H7 (cell line): ENCODE data around the gene MAGEF1. TPM values are rescaled to one million over a fixed set of nuclear protein-coding genes. Genes with fewer than 3 reads are reported as not detected.
A peak's percentile ranks its signal among the peaks of the same experiment; 100 is the strongest.

Source experiments
- DNase-seq: peaks from one replicate; pipeline ENCODE4 v3.0.0; 2012
- H3K27me3 ChIP-seq: 2 replicates; pipeline ENCODE4 v1.6.0; 2011; ENCODE audit warnings: mild to moderate bottlenecking, low read length; ENCODE audit not compliant: control insufficient read depth, insufficient read depth
- H3K36me3 ChIP-seq: replicated peaks from 2 replicates; pipeline ENCODE4 v1.5.1; 2011; ENCODE audit warnings: low read length; ENCODE audit not compliant: control insufficient read depth, insufficient read depth
- H3K4me3 ChIP-seq: 2 replicates; pipeline ENCODE4 v1.5.1; 2011; ENCODE audit warnings: low read depth, mild to moderate bottlenecking, control low read depth, low read length, moderate library complexity; ENCODE audit not compliant: insufficient read depth
- total RNA-seq: library from RNA; depleted of rRNA; stranded (reverse); fragments of >200 nt; shearing (Covaris generic); gene quantifications from 2 replicates; pipeline ENCODE4 v1.2.3, GENCODE V29; 2014

The MAGEF1 gene
- total RNA-seq, 1 experiment from 2014 or later = 59.8 TPM

DNA sequence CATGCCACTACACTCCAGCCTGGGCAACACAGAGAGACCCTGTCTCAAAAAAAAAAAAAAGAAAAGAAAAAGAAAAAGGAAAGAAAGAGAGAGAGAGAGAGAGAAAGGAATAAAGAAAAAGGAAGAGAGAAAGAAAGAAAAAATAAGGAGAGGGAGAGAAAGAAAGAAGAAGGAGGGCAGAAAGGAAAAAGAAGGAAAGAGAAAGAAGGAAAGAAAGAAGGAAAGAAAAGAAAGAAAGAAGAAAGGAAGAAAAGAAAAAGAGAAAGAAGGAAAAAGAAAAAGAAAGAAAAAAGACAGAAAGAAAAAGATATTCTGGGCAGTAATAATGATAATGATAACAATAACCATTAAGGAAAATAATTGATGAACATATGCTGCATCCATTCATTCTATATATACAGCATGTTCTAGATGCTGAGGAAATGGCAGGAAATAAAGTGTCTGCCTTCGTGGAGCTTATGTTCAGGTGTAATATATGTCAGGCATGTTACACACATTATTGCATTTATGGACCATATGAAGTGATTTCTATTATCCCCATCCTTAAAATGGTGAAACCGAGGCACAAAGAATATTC is 37.4 kb upstream of the MAGEF1 start:
- Histone ChIP-seq H3K36me3 (no peaks in the 10 kb centered on the region), H3K4me3 (no peak overlapping the region), H3K27me3 (no peaks in the 10 kb centered on the region; the same call in 1 of the 2 replicates)
- DNase-seq = no peak

DNA sequence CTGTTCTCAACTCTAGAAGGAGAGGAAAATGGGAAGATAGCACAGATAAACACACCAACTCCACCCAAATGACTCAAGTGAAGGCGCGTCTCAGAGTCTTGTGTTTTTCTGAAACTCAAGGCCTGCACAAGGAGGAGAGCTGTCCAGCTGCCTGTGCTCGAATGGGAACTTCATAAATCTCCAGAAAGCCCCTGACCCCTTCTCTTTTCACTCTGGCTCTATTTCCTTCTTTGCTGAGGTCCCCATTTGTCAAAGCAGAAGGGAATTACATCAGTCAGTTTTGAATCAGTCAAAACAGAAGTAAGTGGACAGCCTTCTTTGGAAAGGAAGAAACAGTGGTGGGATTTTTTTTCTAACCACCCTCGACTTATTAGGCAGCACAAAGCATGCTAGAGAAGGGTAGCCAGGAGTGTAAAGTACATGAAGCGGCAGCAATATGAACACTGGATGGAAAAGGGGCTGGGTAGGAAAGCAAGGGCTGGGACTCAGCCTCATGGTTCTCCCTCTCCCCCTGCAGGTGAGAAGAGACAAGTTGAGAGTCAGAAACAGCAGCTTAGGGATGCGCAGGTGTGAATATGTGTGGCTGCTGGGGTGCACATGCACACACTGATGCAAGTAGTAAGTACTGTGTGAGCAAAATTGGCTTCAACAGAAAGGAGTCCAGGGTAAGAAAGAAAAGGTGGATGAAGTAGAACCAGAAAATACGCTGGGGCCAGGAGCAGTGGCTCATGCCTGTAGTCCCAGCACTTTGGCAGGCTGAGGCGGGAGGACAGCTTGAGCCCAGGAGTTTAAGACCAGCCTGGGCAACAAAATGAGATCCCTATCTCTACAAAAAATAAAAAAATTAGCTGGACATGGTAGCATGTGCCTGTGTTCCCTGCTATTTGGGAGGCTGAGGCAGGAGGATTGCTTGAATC is 36.6 kb upstream of the MAGEF1 start:
- Histone ChIP-seq H3K36me3 (no peaks in the 10 kb centered on the region), H3K27me3 (no peaks in the 10 kb centered on the region; the same call in 1 of the 2 replicates), H3K4me3 (no peak overlapping the region)
- peak; percentile 82 for DNase-seq

DNA sequence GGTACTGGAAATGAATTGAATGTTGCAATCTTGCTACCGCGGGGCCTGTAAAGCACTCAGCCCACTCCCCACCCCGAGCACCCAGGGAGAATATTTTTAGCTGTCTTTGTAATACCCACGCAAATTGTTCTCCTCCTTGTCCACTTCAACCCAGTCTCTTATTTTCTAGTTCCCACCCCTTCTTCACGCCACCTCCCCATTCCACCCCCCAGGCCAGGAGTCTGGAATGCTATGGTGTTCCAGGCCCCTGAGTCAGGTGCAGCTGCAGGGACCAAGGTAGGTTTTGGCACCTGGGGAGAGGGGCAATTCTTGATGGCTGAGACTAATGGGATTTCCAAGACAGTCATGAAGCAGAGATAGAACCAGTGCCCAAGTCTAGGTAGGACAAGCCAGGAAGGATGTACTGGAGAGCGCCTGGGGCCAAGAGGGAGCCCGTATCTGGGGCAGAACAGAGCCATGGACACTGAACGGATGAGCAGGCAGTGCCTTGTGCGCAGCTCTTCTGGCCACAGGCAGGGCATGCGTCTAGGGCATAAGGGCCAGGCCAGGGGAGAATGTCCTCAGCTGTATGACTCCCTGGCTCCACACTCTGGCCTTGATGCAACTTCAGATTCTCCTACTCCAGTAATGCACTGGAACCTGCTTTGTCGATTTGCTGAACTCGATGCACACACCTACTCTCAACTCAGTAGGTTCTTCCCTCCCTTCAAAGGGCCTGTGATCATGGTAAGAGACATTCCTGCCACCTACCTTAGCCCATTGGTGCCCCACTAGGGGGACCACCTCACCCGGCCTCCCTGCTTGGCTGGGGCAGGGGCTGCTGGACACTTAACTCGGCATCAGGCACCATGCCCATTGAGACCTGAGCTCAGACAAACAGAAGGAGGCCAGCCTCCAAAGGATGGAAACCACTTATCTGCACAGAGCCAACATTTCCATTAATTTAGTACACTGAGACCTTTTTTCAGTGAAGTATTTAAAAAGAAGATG is 34.6 kb upstream of the MAGEF1 start:
- Histone ChIP-seq H3K4me3 (no peak overlapping the region), H3K27me3 (no peaks in the 10 kb centered on the region; the same call in 1 of the 2 replicates), H3K36me3 (no peaks in the 10 kb centered on the region)
- DNase-seq = peak; percentile 47

DNA sequence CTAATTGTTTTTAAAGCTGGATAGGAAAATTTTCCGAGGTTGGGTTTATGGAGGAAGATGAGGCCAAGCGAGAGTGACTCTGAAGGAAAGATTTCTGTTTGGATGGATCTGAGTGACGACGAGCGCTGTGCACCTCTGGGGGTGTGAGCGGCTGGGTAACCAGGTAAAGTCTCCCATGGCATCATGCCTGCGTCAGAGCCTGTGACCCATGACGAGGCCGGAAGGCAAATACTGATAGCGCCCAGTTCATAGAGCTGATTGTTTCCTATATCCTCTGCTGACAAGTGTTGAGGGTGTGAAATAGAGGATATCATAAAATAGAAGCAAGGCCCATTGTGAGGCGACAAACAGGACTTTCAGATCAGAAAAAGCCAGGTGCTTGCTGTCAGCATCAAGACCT is 33.7 kb upstream of the MAGEF1 start:
- no peak for DNase-seq
- H3K36me3 ChIP-seq = no peaks in the 10 kb centered on the region

DNA sequence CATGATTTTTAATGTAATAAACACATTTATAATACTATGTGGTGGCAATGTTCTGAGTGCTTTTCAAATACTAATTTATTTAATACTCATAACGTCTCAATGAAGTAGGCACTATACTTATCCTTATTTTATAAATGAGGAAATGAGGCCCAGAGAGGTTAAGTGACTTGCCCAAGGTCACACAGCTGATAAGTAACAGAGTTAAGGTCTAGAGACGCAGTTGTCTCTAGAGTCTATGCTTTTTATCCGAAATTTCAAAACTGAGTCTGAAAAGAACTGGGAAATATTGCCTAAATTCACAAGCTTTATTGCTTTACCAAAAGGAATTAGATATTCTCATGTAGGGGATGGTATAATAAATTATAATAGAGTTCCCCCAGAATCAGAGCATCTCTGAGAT is 31.4 kb upstream of the MAGEF1 start:
- H3K4me3 ChIP-seq = no peak overlapping the region

More for the DNA sequence above, 33.7 kb upstream of the MAGEF1 start:
- no peak overlapping the region for H3K4me3 ChIP-seq
- no peaks in the 10 kb centered on the region; the same call in 1 of the 2 replicates for H3K27me3 ChIP-seq

DNA sequence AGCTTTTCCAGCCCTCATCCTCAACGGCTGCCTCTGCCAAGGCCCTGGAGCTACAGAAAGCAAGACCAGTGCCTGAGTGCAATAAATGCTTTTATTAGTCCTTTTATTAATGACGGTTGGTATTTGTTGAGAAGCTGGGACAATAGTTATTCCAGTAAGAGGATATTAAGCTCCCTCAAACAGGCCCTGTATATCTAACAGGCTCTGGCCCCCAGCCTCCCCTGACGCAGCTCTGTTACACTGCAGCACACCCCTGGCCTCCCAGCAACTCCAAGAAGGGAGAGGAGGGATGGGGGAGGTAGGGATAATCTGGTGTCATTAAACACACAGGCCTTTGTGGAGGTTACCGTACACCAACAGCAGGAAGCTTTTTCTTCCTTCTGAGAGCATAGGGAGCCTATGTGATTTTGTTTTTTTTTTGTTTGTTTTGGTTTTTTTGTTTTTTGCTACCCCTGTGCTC is 30.8 kb upstream of the MAGEF1 start:
- DNase-seq = no peak
- Histone ChIP-seq H3K27me3 (no peaks in the 10 kb centered on the region), H3K4me3 (no peak overlapping the region), H3K36me3 (no peaks in the 10 kb centered on the region)

More for the DNA sequence above, 31.4 kb upstream of the MAGEF1 start:
- no peaks in the 10 kb centered on the region for H3K36me3 ChIP-seq
- H3K27me3 ChIP-seq = no peaks in the 10 kb centered on the region
- DNase-seq = no peak

DNA sequence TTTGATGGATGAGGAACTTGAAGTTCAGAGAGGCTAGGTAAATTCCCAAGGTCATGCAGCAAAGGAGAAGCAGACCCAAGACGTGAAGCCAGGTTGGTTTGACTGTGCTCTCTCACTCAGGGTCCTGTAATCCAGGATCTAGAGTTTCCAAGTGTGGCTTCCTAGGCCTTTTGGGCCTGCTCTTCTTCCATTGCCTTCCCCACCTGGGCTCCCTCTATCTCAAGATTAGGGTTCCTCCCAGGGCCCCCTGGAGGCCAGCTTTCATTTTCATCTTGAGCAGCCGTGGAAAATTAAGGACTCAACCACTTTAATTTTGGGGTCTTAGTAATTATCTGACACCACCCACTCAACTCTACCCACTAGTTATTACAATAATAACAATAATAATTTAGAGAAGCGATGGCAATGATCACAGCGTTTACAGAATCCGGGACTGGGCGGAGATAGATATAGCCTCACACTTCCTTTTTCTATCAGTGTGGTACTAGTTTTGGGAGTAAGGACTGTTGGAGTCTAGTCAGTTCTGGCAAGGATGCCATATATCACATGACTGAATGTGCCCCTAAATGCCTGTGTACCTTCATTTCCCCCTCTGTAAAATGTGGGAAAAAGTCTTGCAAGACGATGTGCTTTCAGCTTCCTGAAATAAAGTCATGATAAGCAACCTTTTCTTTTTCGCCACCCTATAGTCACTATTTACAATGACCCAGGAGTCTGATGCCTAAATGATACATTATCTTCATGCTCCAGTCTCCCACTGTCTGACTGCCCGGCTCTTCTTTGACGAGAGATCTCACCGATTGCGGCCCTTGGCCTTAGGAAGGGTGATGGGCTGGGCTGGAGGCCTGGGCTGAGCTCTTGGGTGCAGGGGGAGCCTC is 30.2 kb upstream of the MAGEF1 start:
- H3K4me3 ChIP-seq = no peak overlapping the region
- no peaks in the 10 kb centered on the region for H3K36me3 ChIP-seq
- no peak for DNase-seq
- H3K27me3 ChIP-seq = no peaks in the 10 kb centered on the region

DNA sequence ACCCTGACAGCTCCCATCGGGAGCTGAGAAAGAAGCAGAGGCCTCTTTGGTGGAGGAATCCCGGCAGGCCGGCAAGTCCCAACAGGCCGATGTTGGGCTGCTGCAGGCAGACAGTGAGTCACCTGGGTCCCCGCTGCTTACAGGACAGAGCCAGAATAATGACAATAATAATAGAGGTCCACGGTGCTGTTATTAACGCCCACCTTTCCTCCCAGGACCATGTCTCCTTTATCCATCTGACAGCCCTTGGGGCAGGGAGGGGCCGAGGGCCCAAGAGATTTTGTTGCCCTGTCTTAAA is 29.3 kb upstream of the MAGEF1 start:
- Histone ChIP-seq H3K4me3 (no peak overlapping the region), H3K27me3 (no peaks in the 10 kb centered on the region), H3K36me3 (no peaks in the 10 kb centered on the region)
- no peak for DNase-seq

DNA sequence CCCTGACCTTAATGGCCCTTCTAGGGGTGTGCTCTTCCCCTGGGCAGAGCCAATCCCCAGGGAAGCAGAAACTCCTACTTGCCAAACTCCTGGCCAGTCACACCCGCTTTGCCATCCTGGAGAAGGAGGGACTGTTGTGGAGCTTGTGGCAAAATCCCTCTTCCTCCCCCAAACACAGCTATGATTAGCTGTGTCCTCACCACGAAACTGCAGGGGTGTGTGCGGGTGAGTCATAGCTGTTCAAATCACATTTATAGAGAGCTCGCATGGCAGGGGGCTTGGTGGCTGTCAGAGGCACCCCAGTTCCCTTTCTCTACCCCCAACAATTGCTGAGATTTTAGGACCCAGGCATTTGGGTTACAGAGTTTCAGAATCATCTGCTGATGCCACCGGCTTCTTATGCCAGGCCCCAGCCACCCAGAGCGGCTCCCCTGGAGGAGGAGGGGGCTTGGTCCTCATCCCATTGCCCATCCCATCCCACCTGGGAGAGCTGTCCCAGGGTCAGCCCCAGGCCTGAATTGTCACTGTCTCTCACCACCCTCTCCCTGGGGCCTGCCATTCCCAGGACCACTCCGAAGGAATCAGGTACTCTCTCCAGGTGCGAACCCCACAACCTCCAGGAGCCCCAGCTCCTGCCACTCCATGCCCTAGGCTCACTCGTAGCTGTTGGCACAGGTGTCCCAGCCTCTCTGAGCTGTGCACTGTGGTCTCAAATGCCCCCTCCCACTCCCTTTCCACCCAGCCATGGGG is 28.8 kb upstream of the MAGEF1 start:
- H3K27me3 ChIP-seq = no peaks in the 10 kb centered on the region
- no peak overlapping the region for H3K4me3 ChIP-seq
- DNase-seq = no peak
- H3K36me3 ChIP-seq = no peaks in the 10 kb centered on the region

DNA sequence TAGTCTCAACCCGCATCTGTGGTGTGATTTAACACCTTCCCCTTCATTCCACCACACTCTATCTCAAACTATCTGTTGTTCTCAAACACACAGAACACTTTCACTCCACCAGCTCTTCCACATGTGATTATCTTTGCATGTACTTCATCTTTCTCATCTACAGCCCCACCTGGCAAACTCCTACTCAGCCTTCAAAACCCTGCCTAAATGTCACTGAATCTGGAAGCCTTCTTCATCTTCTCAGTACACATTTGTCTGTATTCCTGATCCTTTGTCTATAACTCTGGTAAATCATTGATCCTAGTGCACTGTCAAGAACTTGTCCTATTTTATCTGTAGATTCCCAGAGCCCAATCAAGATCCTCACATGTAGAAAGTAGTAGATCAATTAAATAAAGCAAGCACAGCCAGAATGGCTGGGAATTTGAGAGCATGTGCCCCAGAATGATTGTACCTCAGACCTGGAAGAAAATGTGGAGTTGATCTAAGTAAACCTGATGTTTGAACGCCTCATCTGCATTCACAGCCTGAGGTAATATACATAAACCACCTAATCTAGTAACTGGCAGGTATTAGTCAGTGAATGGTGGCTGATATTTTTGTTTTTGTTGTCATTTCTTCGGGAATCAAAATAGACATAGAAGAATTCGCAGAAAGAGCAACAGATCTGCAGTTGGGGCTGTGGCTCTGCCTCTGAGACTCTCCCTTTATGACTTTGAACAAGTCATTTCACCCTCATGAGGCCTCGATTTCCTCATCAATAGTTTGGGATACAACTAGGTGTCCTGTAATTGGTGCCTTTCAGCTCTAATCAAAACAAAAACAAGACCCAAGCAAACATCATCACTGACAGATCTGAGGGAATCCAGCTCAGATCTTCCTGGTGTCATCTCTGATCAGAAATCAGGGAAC is 28.0 kb upstream of the MAGEF1 start:
- no peak overlapping the region for H3K4me3 ChIP-seq
- DNase-seq = no peak
- H3K27me3 ChIP-seq = no peaks in the 10 kb centered on the region
- no peaks in the 10 kb centered on the region for H3K36me3 ChIP-seq

DNA sequence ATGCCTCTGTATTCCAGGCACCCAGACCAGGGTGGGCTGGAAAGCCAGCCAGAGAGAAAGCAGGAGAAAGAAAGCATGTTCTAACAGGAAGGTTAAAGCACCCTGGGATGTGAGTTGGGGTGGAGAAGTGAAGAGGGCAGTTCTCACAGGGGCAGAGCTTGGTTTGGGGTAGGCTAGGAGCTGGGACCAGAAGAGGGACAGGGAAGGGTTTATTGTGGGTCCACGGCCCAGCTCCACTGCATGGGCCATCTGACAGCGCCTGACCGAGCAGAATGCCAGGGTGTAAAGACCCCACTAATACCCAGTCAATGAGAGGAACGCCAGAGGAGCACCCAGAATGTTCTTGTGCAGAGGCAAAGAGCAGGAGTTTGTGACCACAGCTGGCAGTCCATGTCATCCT is 27.1 kb upstream of the MAGEF1 start:
- H3K27me3 ChIP-seq = no peaks in the 10 kb centered on the region
- H3K36me3 ChIP-seq = no peaks in the 10 kb centered on the region
- DNase-seq = no peak
- no peak overlapping the region for H3K4me3 ChIP-seq

DNA sequence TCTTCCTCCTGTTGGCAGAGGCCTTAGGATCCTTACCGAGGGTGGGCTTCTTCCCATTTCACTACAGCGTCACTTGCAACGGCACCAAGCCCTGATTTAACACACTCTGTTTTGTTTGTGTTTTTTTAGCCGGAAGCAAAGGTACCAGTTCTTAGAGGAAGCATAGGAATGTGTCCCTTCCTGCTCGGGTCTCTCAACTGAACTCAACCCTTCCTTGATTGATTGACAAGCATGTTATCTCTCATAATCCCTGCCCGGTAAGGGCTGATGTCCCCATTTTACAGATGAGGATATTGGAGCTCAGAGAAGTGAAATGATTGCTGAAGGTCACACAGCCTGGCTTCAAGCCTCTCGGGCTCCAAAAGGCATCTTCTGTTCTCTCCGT is 26.6 kb upstream of the MAGEF1 start:
- no peak overlapping the region for H3K4me3 ChIP-seq
- no peak for DNase-seq
- no peaks in the 10 kb centered on the region for H3K27me3 ChIP-seq
- H3K36me3 ChIP-seq = no peaks in the 10 kb centered on the region
